Measurements from ENCODE around the gene UBIAD1.
"Not testable (repeated sequence)": the region's sequence is repeated elsewhere in the genome, so short reads cannot be mapped to it uniquely, and the experiment has no call there.

UBIAD1 gene, protein sequence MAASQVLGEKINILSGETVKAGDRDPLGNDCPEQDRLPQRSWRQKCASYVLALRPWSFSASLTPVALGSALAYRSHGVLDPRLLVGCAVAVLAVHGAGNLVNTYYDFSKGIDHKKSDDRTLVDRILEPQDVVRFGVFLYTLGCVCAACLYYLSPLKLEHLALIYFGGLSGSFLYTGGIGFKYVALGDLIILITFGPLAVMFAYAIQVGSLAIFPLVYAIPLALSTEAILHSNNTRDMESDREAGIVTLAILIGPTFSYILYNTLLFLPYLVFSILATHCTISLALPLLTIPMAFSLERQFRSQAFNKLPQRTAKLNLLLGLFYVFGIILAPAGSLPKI

DNA sequence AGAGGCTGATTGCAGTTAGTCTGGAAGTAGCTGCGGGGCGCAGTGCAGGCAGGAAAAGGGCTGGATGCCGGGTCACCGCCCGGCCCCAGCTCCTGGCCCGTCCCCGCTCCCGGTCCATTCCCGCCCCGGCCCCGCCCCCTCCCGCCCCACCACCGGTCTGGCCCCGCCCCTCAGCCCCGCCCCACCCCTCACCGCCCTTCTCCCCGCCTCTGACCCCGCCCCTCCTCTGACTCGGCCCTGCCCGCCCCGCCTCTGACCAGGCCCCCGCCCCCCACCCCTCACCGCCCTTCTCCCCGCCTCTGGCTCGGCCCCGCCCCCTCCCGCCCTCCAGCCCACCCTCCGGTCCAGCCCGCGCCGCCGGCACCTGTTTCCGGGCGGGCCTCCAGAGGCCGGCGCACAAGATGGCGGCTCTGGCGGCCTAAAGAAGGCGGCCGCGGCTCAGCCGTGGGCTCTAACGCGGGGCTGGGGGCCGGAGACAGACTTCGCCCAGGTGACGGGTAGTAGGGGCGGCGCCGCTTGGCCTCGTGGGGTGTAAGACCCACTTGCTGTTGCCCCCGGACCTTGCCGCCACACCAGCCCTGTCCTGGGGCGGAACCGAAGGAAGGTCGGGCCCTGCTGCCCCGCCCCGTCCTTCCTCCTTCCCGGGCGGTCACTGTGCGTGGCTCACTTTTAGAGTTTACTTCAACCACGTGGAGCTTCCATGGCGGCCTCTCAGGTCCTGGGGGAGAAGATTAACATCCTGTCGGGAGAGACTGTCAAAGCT, at the start of gene UBIAD1:
Gene UBIAD1 (plus strand): TSS at position 367 of the 763 bp plus-strand sequence. CDS start 334 bp downstream, at position 701.
- DNase-seq (ENCODE audit: low read depth, low spot score): peak; percentile 62

DNA sequence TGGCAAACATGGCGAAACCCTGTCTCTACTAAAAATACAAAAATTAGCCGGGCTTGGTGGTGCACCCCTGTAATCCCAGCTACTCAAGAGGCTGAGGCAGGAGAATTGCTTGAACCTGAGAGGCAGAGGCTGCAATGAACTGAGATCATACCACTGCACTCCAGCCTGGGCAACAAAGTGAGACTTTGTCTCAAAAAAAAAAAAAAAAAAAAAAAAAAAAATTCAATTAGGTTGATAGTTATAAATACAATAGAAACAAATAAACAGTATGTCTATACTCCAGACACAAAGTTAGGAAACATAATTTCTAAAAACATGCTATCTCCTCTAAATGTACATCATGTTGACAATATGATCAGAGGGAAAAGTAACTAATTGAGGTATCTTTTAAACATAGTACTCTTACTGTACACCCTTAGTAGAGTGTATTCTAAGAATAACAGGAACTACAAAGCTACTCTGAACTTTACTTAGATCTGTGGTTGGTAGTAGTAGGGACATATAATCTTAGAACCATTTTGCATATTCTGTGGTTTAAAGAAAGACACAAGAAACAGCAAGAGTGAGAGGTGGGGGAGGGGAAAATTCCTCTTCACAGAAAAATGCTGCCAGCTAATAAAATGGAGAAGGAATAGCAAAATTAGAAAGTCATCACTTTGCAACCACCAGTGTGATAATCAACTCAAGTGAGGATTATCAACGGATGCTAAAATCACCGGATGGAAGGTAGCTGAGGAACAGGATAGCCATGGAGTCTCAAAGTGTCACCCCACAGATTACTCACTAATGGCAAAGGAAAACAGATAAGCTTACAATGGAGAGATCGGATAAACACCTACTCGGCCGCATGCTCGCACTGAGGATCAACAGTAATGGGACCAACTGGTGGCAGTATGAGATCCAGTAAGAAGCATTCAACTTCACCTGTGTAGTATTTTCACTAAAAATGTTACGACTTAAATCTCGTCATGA, 45.6 kb upstream of the UBIAD1 start:
- DNase-seq (ENCODE audit: low read depth, low spot score): no peak

DNA sequence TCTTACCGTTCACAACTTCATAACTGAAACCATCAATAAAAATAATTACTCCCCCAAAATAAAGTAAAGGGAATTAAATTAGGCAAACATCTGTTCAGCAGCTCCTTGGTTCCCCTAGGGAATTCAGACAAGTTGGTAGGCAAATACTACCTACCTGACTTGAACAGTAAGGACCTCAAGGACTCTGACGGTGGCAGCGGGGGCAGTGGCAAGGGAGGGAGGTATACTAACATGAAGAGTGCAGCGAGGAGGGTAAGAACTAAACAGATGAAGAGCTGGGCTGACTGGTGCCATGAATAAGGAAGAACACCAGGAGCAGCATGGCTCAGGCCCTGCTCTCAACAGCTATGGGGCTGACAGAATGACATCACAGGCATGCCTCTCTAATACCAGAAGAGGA, 43.8 kb upstream of the UBIAD1 start:
- DNase-seq (ENCODE audit: low read depth, low spot score): no peak

DNA sequence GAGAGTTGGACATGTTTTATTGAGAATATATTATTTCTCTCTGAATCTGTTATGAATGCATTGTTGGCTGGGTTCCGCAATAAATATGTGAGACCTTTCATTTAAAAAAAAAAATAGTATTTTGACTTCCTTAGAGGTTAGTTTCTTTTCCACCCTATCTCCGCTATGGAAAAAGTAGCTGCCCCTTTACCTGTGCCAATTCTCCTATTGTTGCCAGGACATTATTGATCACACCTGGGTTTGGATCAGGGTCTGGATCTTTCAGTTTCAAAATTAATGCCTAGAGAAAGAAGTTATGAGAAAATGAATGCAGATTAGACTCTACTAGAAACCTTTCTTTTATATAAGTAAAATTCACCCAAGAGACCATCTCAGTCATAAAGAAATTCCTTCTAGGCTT, 39.8 kb upstream of the UBIAD1 start:
- DNase-seq (ENCODE audit: low read depth, low spot score): no peak

DNA sequence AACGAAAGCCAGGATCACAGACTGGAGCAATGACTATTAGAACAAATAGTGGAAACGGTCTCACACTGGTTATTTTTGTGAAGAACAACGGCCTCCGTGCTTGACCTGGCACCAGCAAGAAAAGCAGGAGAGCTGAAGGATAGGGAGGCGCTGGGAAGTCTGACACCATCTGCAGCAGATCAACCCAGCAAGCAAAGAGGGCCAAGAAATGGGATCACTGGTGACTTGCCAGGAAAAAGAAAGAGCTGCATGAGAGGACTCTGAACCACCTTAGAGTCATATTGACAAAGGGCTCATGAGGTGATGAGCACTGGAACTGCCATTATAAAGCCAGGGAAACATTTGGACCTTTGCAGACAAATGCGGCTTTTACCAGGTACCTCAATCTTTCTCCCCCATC, 35.6 kb upstream of the UBIAD1 start:
- DNase-seq (ENCODE audit: low read depth, low spot score): no peak

DNA sequence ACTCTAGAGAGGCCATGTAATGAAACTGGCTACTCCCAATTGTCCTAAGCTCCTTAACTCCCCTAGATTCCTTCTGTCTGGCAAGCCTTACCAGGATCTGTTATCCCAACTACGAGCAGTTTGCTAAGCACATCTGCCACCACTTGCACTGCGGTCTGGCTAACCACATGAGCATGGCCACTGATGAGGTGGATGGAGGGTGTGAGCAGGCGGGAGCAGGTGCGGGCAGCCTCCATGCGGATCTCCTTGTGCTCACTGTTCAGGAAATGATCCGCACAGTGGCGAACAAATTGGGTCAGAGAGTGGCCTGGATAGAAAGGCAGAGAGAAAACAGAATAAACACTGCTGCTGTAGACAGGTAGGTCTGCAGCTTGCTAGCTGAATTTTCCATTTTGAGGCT, 34.7 kb upstream of the UBIAD1 start:
- DNase-seq (ENCODE audit: low read depth, low spot score): no peak

DNA sequence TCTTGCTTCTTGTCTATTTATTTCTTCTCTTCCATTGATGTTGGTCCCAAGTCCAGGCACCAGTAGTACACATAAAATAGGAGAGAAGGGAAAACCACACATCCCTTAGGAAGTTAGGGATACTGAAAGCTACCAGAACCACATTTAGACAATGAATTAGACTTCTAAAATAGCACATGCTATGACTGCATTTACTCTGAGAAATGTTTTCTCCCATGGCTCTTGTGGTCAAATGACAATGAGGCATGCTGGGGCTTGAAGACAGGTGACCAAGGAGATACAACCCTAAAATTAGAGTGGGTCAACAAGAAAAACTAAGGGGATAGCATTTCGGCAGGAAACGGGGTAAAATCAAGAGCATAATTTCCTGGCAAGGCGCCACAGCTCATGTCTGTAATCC, 27.8 kb upstream of the UBIAD1 start:
- DNase-seq (ENCODE audit: low read depth, low spot score): no peak

DNA sequence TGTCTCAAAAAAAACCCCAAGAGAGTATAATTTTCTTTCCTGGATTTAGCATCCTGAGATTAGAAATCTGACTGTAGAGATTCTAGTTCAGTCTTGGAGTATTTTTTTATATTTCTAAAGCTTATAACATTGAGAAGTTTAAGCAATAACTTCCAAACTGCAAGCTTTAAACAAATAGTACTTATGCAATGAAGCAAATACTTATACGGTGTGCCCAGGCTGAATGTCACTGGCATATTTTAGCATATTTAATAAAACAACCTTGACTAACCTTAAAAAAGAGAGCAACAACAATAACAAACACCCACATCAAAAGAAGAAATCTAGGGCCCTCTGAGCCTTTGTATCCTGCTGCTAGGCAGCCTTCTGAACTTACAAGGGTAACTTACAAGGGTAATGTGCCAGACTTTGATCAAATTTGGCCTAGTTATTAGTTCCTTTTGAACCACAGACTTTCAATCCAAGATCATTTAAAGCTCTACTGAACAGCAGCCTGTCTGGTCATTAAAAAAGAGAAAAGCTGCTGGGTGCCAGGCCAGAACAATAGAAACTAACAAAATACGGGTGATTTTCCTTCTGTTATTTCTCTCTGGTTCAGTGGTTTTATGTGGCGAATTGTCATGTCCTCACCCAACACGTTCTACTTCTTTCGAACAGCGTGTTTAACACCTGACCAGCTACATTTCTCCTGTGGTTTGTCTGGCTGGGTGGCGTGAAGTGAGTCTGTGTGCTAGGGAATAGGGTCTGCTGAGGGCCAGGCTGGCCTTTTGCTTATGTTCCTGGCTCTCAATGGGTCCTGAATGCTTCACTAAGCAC, 26.9 kb upstream of the UBIAD1 start:
- DNase-seq (ENCODE audit: low read depth, low spot score): no peak

DNA sequence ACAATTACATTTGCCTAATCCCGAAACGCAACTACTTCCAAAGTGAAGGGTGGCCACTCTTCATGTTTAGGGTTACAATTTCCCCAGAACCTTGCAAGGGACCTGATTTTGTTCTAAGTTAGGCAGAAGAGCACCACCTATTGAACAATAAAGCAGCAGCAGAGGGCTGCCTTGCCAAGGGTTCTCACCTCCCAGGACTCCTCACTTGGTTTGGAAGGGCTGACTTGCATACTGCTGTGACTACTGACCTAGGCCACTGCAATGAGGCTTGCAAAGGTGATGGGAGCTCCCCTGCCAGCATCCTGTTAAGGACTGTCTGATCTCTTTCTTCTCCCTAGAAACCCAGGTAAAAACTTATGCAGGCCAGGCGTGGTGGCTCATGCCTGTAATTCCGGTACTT, 24.8 kb upstream of the UBIAD1 start:
- no peak for DNase-seq (ENCODE audit: low read depth, low spot score)

DNA sequence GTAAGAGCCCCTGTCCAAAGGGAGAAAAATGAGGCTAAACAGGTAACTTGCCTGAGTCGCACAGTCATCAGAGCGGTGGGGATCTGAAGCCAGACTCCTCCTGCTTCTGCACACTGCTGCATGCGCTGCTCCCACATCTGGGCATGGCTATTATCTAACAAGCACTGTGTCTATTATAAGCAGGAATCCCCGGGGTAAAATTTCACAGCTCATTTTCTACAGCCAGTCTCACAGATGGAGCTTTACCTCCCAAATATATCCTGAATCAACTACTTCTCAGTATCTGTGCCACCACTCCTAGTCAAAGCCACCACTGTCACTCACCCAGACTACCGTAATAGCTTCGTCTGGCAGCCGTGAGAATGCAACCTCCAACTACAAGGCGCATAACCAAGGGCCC, 20.5 kb upstream of the UBIAD1 start:
- no peak for DNase-seq (ENCODE audit: low read depth, low spot score)

DNA sequence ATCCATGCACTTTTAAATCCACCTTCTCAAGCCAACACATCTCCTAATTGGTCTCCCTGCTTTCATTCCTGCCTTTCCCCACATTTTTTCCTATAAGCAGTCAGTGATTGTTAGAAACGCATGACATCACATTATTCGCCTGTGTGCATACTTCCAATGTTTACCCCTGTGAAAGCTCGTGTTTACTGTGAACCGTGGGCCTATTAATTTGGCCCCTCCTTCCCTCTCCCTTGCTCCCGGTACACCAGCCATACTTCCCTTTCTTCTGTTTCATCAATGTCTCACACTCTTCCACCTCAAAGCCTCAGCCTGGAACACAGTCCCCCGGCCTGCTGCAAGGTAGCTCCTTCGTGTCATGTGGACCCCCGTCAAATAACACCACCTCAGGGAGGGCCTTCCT, 19.8 kb upstream of the UBIAD1 start:
- DNase-seq (ENCODE audit: low read depth, low spot score): no peak

DNA sequence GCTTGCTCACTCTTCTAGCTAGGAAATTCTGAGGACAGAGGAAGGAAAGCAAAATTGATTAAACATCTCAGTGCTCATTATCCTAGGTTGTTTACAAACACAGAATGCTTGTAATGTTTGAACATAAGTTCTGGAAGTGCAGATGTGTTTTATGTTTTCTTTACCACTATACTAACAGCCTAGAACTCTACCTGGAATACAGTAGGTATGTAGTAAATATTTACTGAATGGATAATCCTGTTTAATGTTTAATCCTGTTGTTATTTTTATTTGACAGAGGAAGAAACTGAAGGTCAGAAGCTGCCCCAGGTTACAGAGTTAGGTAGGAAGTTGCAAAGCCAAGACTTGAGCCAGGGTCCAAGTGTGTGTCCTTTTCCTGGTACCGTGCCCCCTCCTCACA, 16.7 kb upstream of the UBIAD1 start:
- no peak for DNase-seq (ENCODE audit: low read depth, low spot score)

DNA sequence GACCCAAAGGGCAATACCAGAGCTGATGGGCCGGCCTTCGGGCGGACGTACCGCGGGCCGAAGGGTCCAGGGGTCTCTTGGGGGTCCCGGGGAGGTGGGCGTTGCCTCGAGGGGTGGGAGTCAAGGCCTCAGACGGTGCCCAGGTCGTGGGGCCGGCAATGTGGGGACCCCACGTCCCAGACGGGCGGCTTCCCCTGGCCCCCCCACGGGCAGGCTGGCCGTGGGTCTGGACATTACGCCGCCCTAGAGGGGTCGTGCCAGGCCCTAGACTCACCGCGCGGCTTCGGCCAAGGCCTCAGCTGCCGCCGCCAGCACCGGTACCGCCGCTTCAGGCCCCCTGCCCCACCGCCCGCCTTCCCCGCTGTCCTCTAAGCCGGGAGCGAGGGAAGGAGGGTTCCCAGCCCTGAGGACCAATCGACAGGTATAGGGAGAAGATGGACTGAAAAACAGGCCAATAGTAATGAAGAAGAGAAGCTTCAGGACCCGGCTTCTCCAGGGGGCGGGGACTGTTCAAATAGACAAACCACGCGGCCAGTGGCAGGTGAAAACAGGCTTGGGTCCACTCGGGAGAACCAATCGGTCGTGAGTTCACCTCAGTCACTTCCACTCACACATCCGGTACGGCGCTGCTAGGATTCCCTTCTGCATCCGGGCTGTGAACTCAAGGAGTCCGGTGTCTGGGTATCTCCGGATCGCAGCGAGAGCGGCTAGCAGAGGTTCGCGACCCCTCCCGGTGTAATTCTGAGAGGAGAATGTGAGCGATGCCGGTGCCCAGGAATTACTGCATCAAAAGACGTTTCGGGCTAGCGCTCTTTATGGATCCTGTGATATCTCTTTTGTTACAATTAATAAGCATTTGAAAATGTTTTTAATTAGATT, 10.6 kb upstream of the UBIAD1 start, which contains the start of gene MTOR:
Gene MTOR (minus strand): TSS at position 381 of the 879 bp plus-strand sequence. CDS start 3,142 bp downstream, outside the sequence.
- DNase-seq (ENCODE audit: low read depth, low spot score): peak; percentile 99

DNA sequence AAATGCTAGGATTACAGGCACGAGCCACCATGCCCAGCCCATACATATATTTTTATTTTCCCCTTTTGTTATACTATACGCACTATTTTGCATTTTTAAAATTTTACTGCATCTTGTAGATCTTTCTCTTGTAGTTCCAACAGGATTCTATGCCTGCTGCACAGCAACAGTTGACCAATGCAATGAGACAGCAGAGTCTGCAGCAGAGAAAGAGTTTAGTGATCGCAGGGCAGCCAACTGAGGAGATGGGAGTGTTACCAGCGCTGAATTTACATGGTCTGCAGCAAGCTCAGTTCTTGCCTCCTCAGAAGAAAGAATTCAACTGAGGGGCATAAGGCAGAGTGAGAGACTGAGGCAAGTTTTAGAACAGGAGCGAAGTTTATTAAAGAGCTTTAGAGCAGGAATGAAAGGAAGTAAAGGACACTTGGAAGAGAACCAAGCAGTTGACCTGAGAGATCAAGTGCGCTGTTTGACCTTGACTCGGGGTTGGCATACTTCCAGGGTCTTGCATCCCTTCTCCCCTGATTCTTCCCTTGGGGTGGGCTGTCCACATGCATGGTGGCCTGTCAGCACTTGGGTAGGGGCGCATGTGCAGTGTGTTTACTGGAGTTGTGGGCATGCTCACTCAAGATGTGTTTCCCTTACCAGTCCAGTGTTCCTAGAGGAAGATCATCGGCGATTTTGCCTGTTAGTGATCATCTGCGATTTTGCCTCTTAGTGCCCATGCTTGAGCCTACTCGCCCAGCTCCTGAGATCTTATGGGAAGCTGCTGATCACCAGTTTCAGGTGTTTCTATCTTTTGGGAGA, 6.5 kb upstream of the UBIAD1 start:
- no peak for DNase-seq (ENCODE audit: low read depth, low spot score)

DNA sequence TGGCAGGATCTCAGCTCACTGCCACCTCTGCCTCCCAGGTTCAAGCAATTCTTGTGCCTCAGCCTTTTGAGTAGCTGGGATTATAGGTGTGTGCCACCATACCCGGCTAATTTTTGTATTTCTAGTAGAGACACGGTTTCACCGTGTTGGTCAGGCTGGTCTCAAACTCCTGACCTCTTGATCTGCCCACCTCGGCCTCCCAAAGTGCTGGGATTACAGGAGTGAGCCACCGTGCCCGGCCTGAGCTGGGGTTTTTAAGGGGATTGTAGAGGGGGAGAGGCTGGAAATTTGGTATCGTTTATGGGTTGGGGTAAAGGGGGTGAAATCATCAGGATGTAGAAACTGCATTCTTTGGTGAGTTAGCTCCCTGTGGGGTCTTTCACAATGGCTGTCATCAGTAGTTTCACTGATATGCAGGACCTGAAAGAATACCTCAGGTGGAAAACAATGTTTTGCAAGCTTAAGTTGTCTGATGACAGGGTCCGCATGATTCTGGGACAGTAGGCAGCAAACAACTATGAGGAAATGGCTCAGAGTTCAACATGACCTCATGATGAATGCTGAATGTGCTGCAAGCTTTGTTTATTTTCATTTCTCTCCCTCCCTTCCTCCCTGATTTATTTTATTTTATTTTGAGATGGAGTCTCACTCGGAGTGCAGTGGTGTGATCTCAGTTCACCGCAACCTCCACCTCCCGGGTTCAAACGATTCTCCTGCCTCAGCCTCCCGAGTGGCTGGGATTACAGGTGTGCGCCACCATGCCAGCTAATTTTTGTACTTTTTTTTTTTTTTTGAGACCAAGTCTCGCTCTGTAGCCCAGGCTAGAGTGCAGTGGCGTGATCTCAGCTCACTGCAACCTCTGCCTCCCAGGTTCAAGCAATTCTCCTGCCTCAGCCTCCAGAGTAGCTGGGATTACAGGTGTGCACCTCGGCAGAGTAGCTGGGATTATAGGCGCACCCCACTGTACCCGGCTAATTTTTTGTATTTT, 5.4 kb upstream of the UBIAD1 start:
- not testable (repeated sequence) for DNase-seq (ENCODE audit: low read depth, low spot score)

DNA sequence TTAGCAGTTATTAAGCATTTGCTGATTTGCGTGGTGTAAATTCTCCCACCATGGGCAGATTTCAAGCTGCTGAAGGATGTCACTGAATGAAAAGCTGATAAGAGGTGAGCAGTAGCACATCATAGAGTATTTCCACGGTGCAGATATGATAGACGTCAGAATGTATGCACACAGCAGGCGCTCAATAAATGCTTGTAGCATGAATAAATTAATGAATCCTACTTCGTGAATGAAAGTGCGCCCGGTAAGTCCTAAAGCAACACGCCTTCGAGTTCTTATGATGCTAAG, 510 bp upstream of the UBIAD1 start:
- no peak for DNase-seq (ENCODE audit: low read depth, low spot score)

DNA sequence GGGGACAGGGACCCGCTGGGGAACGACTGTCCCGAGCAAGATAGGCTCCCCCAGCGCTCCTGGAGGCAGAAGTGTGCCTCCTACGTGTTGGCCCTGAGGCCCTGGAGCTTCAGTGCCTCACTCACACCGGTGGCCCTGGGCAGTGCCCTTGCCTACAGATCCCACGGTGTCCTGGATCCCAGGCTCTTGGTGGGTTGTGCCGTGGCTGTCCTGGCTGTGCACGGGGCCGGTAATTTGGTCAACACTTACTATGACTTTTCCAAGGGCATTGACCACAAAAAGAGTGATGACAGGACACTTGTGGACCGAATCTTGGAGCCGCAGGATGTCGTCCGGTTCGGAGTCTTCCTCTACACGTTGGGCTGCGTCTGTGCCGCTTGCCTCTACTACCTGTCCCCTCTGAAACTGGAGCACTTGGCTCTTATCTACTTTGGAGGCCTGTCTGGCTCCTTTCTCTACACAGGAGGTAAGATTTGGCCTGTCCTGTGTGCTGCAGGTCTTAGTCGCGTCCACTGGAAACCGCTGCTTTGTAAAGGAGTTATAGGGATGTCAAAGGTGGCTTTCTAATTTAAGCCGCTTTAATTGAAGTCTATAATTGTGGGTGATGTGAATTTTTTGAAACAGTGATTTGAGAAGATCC, 717 bp downstream of the UBIAD1 start:
- DNase-seq (ENCODE audit: low read depth, low spot score): no peak

DNA sequence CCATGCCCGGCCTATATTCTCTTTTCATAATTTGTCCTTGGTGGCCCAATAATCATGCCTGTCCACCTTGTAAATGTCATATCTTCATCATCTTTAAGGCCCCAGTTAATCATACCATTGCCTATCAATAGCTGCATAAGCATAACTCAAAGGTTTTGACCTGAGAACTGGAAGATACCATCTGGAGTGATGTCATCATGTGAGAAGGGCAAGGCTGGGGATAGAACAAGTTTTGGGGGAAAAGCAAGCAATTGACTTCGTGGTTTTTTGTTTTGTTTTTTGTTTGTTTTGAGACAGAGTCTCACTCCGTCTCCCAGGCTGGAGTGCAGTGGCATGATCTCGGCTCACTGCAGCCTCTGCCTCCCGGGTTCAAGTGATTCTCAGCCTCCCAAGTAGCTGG, 6.2 kb downstream of the UBIAD1 start:
- no peak for DNase-seq (ENCODE audit: low read depth, low spot score)

Measured in smooth muscle cell of the brain vasculature (primary cell).